Glomerular visceral epithelial cell (primary cell): Measurements from ENCODE around the gene PRR30.
"Not testable (repeated sequence)": the region's sequence is repeated elsewhere in the genome, so short reads cannot be mapped to it uniquely, and the experiment has no call there.

Experiments
- DNase-seq: peaks from one replicate; pipeline ENCODE4 v3.0.0-alpha.2; 2016; ENCODE audit errors: extremely low spot score

PRR30 gene

GRCh38 chr2:27139310-27139709 is at the start of gene PRR30:
PRR30 (minus strand) TSS chr2:27139410; CDS start chr2:27138329, 1,081 bp downstream.
- no peak for DNase-seq

GRCh38 chr2:27186613-27187345 is 47.6 kb upstream of the PRR30 start:
- DNase-seq: no peak

DNA sequence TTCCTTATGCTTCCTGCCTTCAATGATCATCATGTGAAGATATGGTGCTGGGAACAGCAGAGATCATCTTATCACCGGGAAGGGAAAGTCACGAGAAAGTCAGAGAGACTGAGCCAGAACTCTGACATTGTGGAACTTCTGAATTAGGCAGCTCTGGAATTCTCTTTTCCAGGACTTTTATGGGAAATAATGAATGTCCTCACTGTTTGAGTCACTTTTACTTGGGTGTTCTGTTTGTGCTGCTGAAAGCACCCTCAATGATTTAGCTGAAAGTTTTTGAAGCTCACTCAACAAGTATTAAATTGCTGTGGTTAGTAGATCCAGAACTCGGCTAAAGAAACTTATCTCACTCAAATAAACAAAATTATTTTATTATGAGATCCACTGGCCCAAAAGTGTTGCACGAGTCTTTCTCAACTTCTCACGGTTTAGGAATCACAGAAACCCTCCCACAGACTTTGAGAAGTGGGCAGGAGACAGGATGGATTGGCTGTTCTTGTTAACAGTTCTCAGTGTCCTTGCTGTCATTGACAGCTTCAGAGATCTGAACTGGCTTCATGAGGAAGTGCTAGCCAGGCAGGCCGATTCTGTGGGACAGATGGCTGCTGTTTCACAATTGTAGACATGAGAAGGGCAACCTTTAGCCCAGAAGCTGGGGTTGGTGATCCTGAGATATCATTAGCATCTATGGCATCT is 46.3 kb upstream of the PRR30 start:
- DNase-seq: no peak

DNA sequence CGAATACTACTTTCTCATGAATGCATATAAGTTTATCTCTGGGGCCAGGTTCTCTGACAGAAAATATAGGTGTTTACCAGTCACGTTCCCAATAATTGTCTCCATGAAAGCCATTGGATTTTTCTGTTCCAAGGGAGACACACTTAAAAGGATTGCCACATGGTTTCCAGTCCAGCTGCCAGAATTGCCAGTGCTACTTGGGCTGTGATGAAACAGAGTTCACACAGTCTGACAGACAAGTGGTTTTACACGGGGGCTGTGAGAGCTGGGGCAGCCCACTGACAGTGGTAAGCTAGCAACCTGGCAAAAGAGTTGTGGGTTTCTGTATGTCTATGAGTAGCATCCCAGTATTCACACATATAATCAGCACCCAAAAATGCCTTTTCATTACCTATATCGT is 44.9 kb upstream of the PRR30 start:
- DNase-seq: no peak

- no peak for DNase-seq
Observed at GRCh38 chr2:27182346-27182745, 43.1 kb upstream of the PRR30 start.

DNA sequence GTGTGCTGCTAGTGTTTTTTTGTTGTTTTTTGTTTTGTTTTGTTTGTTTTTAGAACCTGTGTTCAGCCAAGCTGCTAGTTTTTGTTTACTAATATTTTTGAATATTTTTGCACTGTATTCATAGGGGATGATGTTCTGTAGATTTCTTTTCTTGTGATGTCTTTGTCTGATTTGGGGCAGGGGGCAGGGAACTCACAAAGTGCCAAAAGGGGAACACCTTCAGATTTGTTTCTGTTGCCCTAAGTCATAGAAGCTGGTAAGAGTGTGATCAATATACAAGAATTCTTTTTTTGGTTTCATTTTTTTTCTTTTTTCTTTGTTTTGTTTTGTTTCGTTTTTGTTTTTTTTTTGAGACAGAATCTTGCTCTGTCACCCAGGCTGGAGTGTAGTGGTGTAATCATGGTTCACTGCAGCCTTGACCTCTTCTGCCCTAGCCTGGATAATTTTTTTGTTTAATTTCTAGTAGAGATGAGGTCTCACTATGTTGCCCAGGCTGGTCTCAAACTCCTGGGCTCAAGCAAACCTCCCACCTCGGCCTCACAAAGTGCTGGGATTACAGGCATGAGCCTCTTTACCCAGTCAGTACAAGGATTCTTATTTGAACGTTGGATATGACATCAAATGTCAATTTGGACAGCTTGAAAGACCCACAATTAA is 40.3 kb upstream of the PRR30 start:
- no peak for DNase-seq

DNA sequence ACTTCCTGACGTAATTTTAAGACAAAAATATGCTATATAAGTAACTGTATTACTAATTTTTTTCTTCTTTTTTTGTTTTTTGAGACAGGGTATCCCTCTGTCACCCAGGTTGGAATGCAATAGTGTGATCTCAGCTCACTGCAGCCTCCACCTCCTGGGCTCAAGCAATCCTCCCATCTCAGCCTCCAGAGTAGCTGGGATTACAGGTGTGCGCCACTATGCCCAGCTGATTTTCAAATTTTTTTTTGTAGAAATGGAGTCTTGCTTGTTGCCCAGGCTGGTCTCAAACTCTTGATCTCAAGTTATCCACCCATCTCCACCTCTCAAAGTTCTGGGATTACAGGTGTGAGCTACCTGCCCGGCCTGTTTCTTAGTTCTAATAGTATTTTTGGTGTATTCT is 39.3 kb upstream of the PRR30 start:
- no peak for DNase-seq

DNA sequence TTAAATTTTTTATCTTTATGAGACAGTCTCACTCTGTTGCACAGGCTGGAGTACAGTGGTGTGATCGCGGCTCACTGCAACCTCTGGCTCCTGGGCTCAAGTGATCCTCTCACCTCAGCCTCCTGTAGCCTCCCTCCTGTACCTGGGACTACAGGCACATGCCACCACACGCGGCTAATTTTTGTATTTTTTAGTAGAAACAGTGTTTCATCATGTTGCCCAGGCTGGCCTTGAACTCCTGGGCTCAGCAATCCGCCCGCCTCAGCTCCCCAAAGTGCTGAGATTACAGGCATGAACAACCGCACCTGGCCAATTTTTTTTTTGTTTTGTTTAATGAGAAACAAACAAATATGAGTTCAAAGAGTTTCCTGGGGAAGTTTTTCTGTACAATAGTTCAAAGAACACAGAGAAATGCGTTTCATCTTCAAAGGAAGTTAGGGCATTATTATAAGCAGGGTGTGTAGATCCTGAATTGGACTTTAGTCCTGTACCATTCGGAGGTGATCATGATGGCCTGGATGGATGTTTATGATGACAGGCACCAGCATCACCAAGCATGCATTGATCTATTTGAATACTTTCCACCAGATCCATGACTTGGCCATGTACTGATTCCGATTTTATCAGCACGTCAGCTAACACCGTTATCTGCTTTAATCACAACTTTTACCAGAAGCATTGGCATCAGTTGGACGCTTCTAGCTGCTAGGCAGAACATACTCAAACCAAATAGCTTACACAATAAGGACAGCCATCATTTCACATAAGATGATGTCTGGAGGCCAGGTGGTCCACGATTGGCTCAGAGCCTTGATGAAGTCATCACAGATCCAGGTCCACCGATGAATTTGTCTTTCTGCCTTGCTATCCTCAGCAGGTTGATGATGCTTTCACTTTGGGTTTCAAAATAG is 38.5 kb upstream of the PRR30 start:
- DNase-seq: no peak

GRCh38 chr2:27175781-27176180 is 36.6 kb upstream of the PRR30 start:
- not testable (repeated sequence) for DNase-seq

DNA sequence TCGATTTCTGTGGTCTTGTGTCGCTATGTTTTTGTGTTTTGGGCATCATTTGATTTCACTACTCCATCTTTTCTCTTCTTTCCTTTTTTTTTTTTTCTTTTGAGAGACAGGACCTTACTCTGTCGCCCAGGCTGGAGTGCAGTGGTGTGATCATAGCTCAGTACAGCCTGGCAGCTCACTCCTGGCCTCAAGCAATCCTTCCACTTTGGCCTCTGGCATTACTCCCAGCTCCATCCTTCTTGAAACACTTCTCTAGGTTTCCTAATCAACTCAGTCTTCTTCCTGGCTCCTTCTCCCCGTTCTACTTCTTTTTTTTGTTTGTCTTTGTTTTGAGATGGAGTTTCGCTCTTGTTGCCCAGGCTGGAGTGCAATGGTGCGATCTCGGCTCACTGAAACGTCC is 36.1 kb upstream of the PRR30 start:
- DNase-seq: no peak

DNA sequence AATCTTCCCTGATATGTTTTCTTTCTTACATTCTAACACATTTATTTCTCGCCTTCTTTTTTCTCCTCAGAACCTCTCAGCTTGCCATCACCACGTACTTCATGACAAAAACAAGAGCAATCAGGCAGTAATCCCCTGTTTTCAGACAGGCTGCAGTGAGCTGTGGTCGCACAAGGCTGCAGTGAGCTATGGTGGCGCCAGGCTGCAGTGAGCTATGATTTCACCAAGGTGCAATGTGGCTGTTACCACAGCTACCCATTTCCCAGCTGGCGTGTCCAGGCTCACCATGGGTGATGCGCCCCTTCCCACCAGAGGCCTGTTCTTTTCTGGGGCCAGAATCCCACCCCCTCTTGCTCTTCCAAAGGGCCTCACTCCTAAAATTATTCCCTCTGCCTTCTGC is 35.4 kb upstream of the PRR30 start:
- DNase-seq: no peak

DNA sequence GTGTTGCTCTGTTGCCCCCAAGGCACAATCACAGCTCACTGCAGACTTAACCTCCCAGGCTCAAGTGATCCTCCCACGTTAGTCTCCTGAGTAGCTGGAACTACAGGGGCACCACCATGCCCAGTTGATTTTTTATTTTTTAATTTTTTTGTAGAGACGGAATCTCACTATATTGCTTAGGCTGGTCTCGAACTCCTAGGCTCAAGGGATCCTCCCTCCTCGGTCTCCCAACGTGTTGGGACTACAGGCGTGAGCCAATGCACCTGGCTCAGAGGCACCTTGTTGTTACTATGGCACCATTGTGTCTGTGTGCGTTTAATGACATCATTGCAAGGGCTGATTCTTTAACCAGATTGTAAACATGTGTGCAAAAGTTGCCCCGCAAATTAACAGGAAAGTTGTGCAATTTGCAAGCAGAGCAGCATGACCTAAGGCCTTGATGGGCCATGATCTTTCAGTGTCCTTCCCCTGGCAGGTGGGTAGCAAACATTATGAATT is 32.2 kb upstream of the PRR30 start:
- no peak for DNase-seq

- DNase-seq: no peak
Observed at GRCh38 chr2:27170581-27171337, 31.5 kb upstream of the PRR30 start.

GRCh38 chr2:27164960-27165763 is 26.0 kb upstream of the PRR30 start:
- no peak for DNase-seq

GRCh38 chr2:27162151-27163121 is 23.2 kb upstream of the PRR30 start:
- no peak for DNase-seq

- no peak for DNase-seq
Observed at GRCh38 chr2:27160191-27160590, 21.0 kb upstream of the PRR30 start.

- no peak for DNase-seq
Observed at GRCh38 chr2:27159271-27159670, 20.1 kb upstream of the PRR30 start.

DNA sequence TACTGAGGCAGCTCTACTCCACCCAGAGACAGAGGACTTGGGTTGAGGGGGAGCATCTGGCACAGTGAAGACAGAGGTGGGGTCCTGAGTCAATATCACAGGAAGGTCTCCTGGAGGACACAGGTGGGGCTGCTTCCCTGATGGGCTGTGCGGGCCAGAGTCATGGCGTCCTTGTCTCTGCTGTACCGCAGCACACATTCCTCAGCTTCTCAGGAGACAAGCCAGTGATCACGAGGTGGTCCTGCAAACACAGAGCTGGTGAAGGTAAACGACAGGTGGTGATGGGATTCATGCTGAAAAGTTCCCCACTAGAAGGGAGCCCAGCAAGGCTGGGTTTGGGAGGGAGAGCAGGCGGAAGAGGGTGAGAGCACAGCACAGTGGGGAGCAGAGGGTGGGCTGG is 19.3 kb upstream of the PRR30 start:
- no peak for DNase-seq

GRCh38 chr2:27155069-27155520 is 15.9 kb upstream of the PRR30 start:
- DNase-seq: no peak
